H1 (cell line): ENCODE data around the gene ALDH1A2. TPM values are rescaled to one million over a fixed set of nuclear protein-coding genes. Genes with fewer than 3 reads are reported as not detected.

Experiments used
- CTCF ChIA-PET: fragments of 300-600 bp; sonication (Branson Sonifier 250); formaldehyde crosslinking; loops from one replicate; lab custom pipeline; 2021; ENCODE audit not compliant: partially characterized antibody; lab: Charles Lee
- POLR2A ChIA-PET: fragments of 300-600 bp; sonication (Branson Sonifier 250); formaldehyde crosslinking; loops from one replicate; lab custom pipeline; 2021; ENCODE audit warnings: inconsistent platforms; ENCODE audit not compliant: partially characterized antibody; lab: Charles Lee
- DNase-seq, 2 experiments: peaks; one replicate each; pipeline versions ENCODE4 v3.0.0 to v3.0.0-alpha.2; 2010 to 2022; ENCODE audit warnings: low spot score in 2 of 2, low read depth in 1 of 2, mixed read lengths in 1 of 2
- FAIRE-seq: peaks from 2 replicates; lab custom pipeline; 2011; peaks lifted over from hg19 to GRCh38; lab: Jason Lieb, UNC
- H2AFZ ChIP-seq: 2 replicates; pipeline ENCODE4 v1.8.1; 2012; ENCODE audit warnings: low read length, inconsistent platforms
- H2AK5ac ChIP-seq: 2 replicates; pipeline ENCODE4 v1.6.1; 2013; ENCODE audit warnings: low read depth, low read length
- H2BK120ac ChIP-seq: replicated peaks from 2 replicates; pipeline ENCODE3; 2013; ENCODE audit warnings: low read depth, low read length, inconsistent platforms
- H2BK12ac ChIP-seq: 2 replicates; pipeline ENCODE4 v1.6.1; 2013; ENCODE audit warnings: low read depth, low read length
- H2BK15ac ChIP-seq: 2 replicates; pipeline ENCODE4 v1.6.1; 2013; ENCODE audit warnings: low read length
- H2BK20ac ChIP-seq: 2 replicates; pipeline ENCODE4 v1.6.1; 2013; ENCODE audit warnings: low read length
- H2BK5ac ChIP-seq: 2 replicates; pipeline ENCODE4 v1.6.1; 2013; ENCODE audit warnings: low read depth, low read length
- H3K14ac ChIP-seq: 2 replicates; pipeline ENCODE4 v1.6.1; 2013; ENCODE audit warnings: inconsistent platforms; ENCODE audit not compliant: insufficient read length
- H3K18ac ChIP-seq: 2 replicates; pipeline ENCODE4 v1.6.1; 2013; ENCODE audit warnings: low read length; ENCODE audit errors: extremely low read depth
- H3K23ac ChIP-seq: 2 replicates; pipeline ENCODE4 v1.6.1; 2013; ENCODE audit warnings: inconsistent platforms; ENCODE audit not compliant: insufficient read length
- H3K23me2 ChIP-seq: 2 replicates; pipeline ENCODE4 v1.6.1; 2013; ENCODE audit warnings: low read depth, low read length
- H3K27ac ChIP-seq: 2 replicates; pipeline ENCODE4 v1.6.1; 2011; ENCODE audit warnings: low read depth, low read length, inconsistent platforms
- H3K27me3 ChIP-seq, 4 experiments: replicated peaks in 1 of 4; 1 replicate in 1 of 4; 2 replicates in 3 of 4; pipeline versions ENCODE4 v1.6.1 to v1.8.1; 2011 to 2013; ENCODE audit warnings: low read length in 3 of 4, mild to moderate bottlenecking in 3 of 4, inconsistent platforms in 2 of 4, mixed read lengths in 2 of 4, moderate library complexity in 1 of 4; ENCODE audit not compliant: control insufficient read depth in 3 of 4, insufficient read depth in 3 of 4; ENCODE audit errors: extremely low read depth in 1 of 4
- H3K36me3 ChIP-seq, 4 experiments: 2 replicates each; pipeline versions ENCODE4 v1.6.1 to v1.8.1; 2011 to 2013; ENCODE audit warnings: mild to moderate bottlenecking in 4 of 4, low read length in 3 of 4, moderate library complexity in 2 of 4, control low read depth in 1 of 4, inconsistent platforms in 1 of 4; ENCODE audit not compliant: insufficient read depth in 4 of 4, control insufficient read depth in 2 of 4
- H3K4ac ChIP-seq: replicated peaks from 2 replicates; pipeline ENCODE3; 2013; ENCODE audit warnings: low read length, low read depth, mixed read lengths, inconsistent platforms; ENCODE audit not compliant: insufficient read length
- H3K4me1 ChIP-seq, 4 experiments: replicated peaks in 1 of 4; 1 replicate in 1 of 4; 2 replicates in 3 of 4; pipeline versions ENCODE4 v1.6.1 to v1.8.1; 2011 to 2013; ENCODE audit warnings: low read length in 3 of 4, inconsistent platforms in 2 of 4, mixed read lengths in 1 of 4; ENCODE audit not compliant: insufficient read depth in 4 of 4, control insufficient read depth in 3 of 4
- H3K4me2 ChIP-seq, 2 experiments: 2 replicates each; pipeline versions ENCODE4 v1.6.1 to v1.8.1; 2011 to 2013; ENCODE audit warnings: low read depth in 2 of 2, low read length in 2 of 2, control low read depth in 1 of 2, inconsistent platforms in 1 of 2, mild to moderate bottlenecking in 1 of 2; ENCODE audit not compliant: insufficient read depth in 1 of 2
- H3K4me3 ChIP-seq, 4 experiments: fragments of 200-600, 300-600 bp in 1 of 4; sonication (generic), shearing (Covaris generic), sonication (Bioruptor Twin) in 1 of 4; 2 replicates each; pipeline versions ENCODE4 v1.5.1 to v1.8.1; 2011 to 2016; ENCODE audit warnings: low read length in 4 of 4, low read depth in 3 of 4, control low read depth in 2 of 4, inconsistent platforms in 2 of 4, mild to moderate bottlenecking in 2 of 4, mixed read lengths in 1 of 4, moderate library complexity in 1 of 4; ENCODE audit not compliant: insufficient read depth in 2 of 4; ENCODE audit errors: extremely low read depth in 1 of 4
- H3K56ac ChIP-seq: replicated peaks from 2 replicates; pipeline ENCODE3; 2013; ENCODE audit warnings: low read depth, mild to moderate bottlenecking, mixed read lengths, low read length, inconsistent platforms; ENCODE audit not compliant: insufficient read length
- H3K79me1 ChIP-seq: 2 replicates; pipeline ENCODE4 v1.6.1; 2013; ENCODE audit warnings: low read depth, low read length, control low read depth
- H3K79me2 ChIP-seq, 2 experiments: 2 replicates each; pipeline versions ENCODE4 v1.6.1 to v1.8.1; 2012 to 2013; ENCODE audit warnings: low read length in 2 of 2, mild to moderate bottlenecking in 2 of 2, inconsistent platforms in 1 of 2; ENCODE audit not compliant: insufficient read depth in 2 of 2, control insufficient read depth in 1 of 2
- H3K9ac ChIP-seq, 4 experiments: replicated peaks in 1 of 4; 1 replicate in 1 of 4; 2 replicates in 3 of 4; pipeline versions ENCODE4 v1.6.1 to v1.8.1; 2011 to 2013; ENCODE audit warnings: low read depth in 3 of 4, low read length in 3 of 4, control low read depth in 2 of 4, mild to moderate bottlenecking in 2 of 4, moderate library complexity in 2 of 4, inconsistent platforms in 1 of 4; ENCODE audit errors: extremely low read depth in 1 of 4
- H3K9me3 ChIP-seq, 2 experiments: 2 replicates each; pipeline versions ENCODE4 v1.6.1 to v1.8.1; 2012 to 2013; ENCODE audit warnings: mild to moderate bottlenecking in 2 of 2, moderate library complexity in 2 of 2, control low read depth in 1 of 2, inconsistent platforms in 1 of 2, low read depth in 1 of 2, low read length in 1 of 2, mixed read lengths in 1 of 2; ENCODE audit not compliant: insufficient read depth in 2 of 2
- H4K20me1 ChIP-seq, 2 experiments: replicated peaks in 1 of 2; 2 replicates each; pipeline versions ENCODE3 to v1.8.1; 2011 to 2013; ENCODE audit warnings: inconsistent platforms in 2 of 2, low read length in 2 of 2, mild to moderate bottlenecking in 1 of 2; ENCODE audit not compliant: insufficient read depth in 2 of 2, control insufficient read depth in 1 of 2
- H4K5ac ChIP-seq: 2 replicates; pipeline ENCODE4 v1.6.1; 2013; ENCODE audit warnings: low read length, low read depth, mixed read lengths, inconsistent platforms; ENCODE audit not compliant: insufficient read length
- H4K8ac ChIP-seq: 2 replicates; pipeline ENCODE4 v1.8.0; 2013; ENCODE audit warnings: mild to moderate bottlenecking, moderate library complexity, low read length, inconsistent platforms; ENCODE audit not compliant: insufficient read depth; ENCODE audit errors: extremely low read depth
- H4K91ac ChIP-seq: replicated peaks from 2 replicates; pipeline ENCODE3; 2013; ENCODE audit warnings: low read length, mixed read lengths, inconsistent platforms; ENCODE audit not compliant: insufficient read length
- FOSL1 ChIP-seq: IDR thresholded peaks from 2 replicates; pipeline ENCODE4 v1.6.1; 2011; ENCODE audit warnings: mild to moderate bottlenecking, low read depth, low read length, moderate library complexity; ENCODE audit not compliant: insufficient read depth
- GTF2F1 ChIP-seq: IDR thresholded peaks from 2 replicates; pipeline ENCODE4 v1.6.1; 2012; ENCODE audit warnings: low read depth, low read length, improper control_type of control experiment, borderline replicate concordance
- JUND ChIP-seq: IDR thresholded peaks from 2 replicates; pipeline ENCODE4 v1.6.1; 2011; ENCODE audit warnings: mild to moderate bottlenecking, improper control_type of control experiment, low read length
- RBBP5 ChIP-seq: IDR thresholded peaks from 2 replicates; pipeline ENCODE4 v1.7.1; 2012; ENCODE audit warnings: low read depth, mild to moderate bottlenecking, inconsistent platforms, low read length, moderate library complexity, borderline replicate concordance
- WGBS, 2 experiments: shearing (Covaris generic) in 1 of 2; methylation state at CpG; one replicate each; pipeline versions ENCODE4 v1.1.6 to v1.1.7; 2013 to 2015; ENCODE audit warnings: low lambda C conversion rate in 2 of 2, mixed read lengths in 2 of 2, inconsistent platforms in 1 of 2, low coverage in 1 of 2, missing lambda C conversion rate in 1 of 2; ENCODE audit not compliant: insufficient replicate concordance in 2 of 2, insufficient coverage in 1 of 2, insufficient read length in 1 of 2; ENCODE audit errors: extremely low coverage in 1 of 2, missing lambda C conversion rate in 1 of 2; 5-methylcytosine and 5-hydroxymethylcytosine counted together
- polyA plus RNA-seq, 7 experiments: library from polyadenylated mRNA; depleted of rRNA in 3 of 7; stranded (reverse) in 5 of 7; unstranded in 2 of 7; fragments of >200 nt in 5 of 7; fragments of 200-250 nt in 2 of 7; gene quantifications; 1 replicate in 5 of 7; 2 replicates in 1 of 7; 4 replicates in 1 of 7; pipeline versions ENCODE4 v1.2.1 to v1.2.3, GENCODE V29; 2011 to 2013; ENCODE audit warnings: missing spikeins in 2 of 7, mixed read lengths in 2 of 7
- total RNA-seq: library from RNA; stranded (reverse); fragmentation: NEBNext Ultra II Directional; extraction: Animal tissue kit (Norgen Biotek cat#: 25700); gene quantifications from 2 replicates; pipeline ENCODE4 v1.2.1, GENCODE V29; 2021

The ALDH1A2 gene
- total and polyA plus RNA-seq, 2 of the 8 experiments (the other 6 are each of a cell fraction or from before 2014, with no cell fraction given) = 0.06 to 0.24 TPM

- DNase-seq = no peak
- WGBS, 2 experiments = 94% methylated on average over 5 of the region's 5 CpGs; no CpG with 5 or more reads in 1 of the 2 experiments
- no peak for TF ChIP-seq JUND
- TF ChIP-seq GTF2F1 = no peak
- TF ChIP-seq RBBP5 = no peak
- no peak for TF ChIP-seq FOSL1
Measured at GRCh38 chr15:57922776-57923175, 142.7 kb downstream of the ALDH1A2 start.

More at GRCh38 chr15:57922776-57923175, 142.7 kb downstream of the ALDH1A2 start:
- Histone ChIP-seq H3K4me3 (no peak overlapping the region), H3K27me3 (peaks cover 0 to 1% (median 0%) of the 10 kb centered on the region in 4 experiments; a peak in 1 of 7 replicates), H3K79me2 (no peaks in the 10 kb centered on the region), H2BK5ac (no peak overlapping the region), H4K8ac (no peak overlapping the region), H3K56ac (no peak overlapping the region), H4K91ac (no peak overlapping the region), H3K18ac (no peak overlapping the region), H3K27ac (no peak overlapping the region), H3K9ac (no peak overlapping the region), H3K23me2 (no peaks in the 10 kb centered on the region), H2BK20ac (no peak overlapping the region), H3K4ac (no peak overlapping the region), H2BK15ac (no peak overlapping the region), H3K14ac (no peak overlapping the region), H4K5ac (no peak overlapping the region), H2BK12ac (no peak overlapping the region), H2AK5ac (no peak overlapping the region), H4K20me1 (no peaks in the 10 kb centered on the region), H3K9me3 (no peaks in the 10 kb centered on the region), H3K4me1 (no peaks in the 10 kb centered on the region; a peak in 2 of 7 replicates), H3K4me2 (no peak overlapping the region), H3K23ac (no peak overlapping the region), H2AFZ (no peak overlapping the region), H3K79me1 (no peaks in the 10 kb centered on the region), H3K36me3 (no peaks in the 10 kb centered on the region), H2BK120ac (no peak overlapping the region)
- ChIA-PET CTCF (interaction anchor here (1.0 to 1.4 kb wide), 3 partner anchors 9 to 154 kb away, joined by 3 read pairs; no protein-coding TSS in a partner anchor), POLR2A (no interaction called here)
- no peak for FAIRE-seq
